GM23338 (cell line): ENCODE results near the gene SLC26A1. TPM values are rescaled to one million over a fixed set of nuclear protein-coding genes. Genes with fewer than 3 reads are reported as not detected.

ENCODE experiments used
- ATAC-seq: fragments of 200-7000 bp; cut with Tn5 transposase; 3 replicates; pipeline ENCODE4 v1.9.1; 2020
- DNase-seq: peaks from one replicate; pipeline ENCODE4 v3.0.0-alpha.2; 2015; ENCODE audit warnings: low spot score
- H2AFZ ChIP-seq: fragments of 200-600 bp; sonication (generic); 2 replicates; pipeline ENCODE4 v1.8.0; 2016; ENCODE audit warnings: antibody characterized with exemption, mild to moderate bottlenecking, moderate library complexity
- H3F3A ChIP-seq: fragments of 200-600 bp; sonication (generic); replicated peaks from 2 replicates; pipeline ENCODE4 v1.8.0; 2017; ENCODE audit warnings: antibody characterized with exemption, mixed run types, low read depth
- H3K27ac ChIP-seq: fragments of 200-600 bp; sonication (generic); 2 replicates; pipeline ENCODE4 v1.6.1; 2016; ENCODE audit warnings: low read depth
- H3K27me3 ChIP-seq: fragments of 200-600 bp; sonication (generic); 2 replicates; pipeline ENCODE4 v1.8.0; 2016; ENCODE audit warnings: mild to moderate bottlenecking, mixed run types, moderate library complexity; ENCODE audit not compliant: insufficient read depth
- H3K36me3 ChIP-seq: fragments of 200-600 bp; sonication (generic); 2 replicates; pipeline ENCODE4 v1.8.0; 2016; ENCODE audit warnings: mild to moderate bottlenecking; ENCODE audit not compliant: insufficient read depth
- H3K4me1 ChIP-seq: fragments of 200-600 bp; sonication (generic); 2 replicates; pipeline ENCODE4 v1.8.0; 2016; ENCODE audit warnings: mild to moderate bottlenecking, moderate library complexity; ENCODE audit not compliant: insufficient read depth
- H3K4me2 ChIP-seq: fragments of 200-600 bp; sonication (generic); 2 replicates; pipeline ENCODE4 v1.7.1; 2017; ENCODE audit warnings: mixed run types
- H3K4me3 ChIP-seq: fragments of 200-600 bp; sonication (generic); 2 replicates; pipeline ENCODE4 v1.6.1; 2016; ENCODE audit warnings: mixed run types
- H3K79me2 ChIP-seq: fragments of 200-600 bp; sonication (generic); replicated peaks from 2 replicates; pipeline ENCODE4 v1.8.0; 2017; ENCODE audit warnings: mild to moderate bottlenecking; ENCODE audit not compliant: insufficient read depth
- H3K9me2 ChIP-seq: fragments of 200-600 bp; sonication (generic); 2 replicates; pipeline ENCODE4 v1.8.0; 2017; ENCODE audit not compliant: insufficient read depth
- H4K20me1 ChIP-seq: fragments of 200-600 bp; sonication (generic); replicated peaks from 2 replicates; pipeline ENCODE4 v1.8.0; 2017; ENCODE audit warnings: mild to moderate bottlenecking; ENCODE audit not compliant: insufficient read depth
- H3K27ac Mint-ChIP-seq: 2 replicates; pipeline ENCODE4 v1.8.0; 2020; ENCODE audit warnings: inconsistent platforms, mild to moderate bottlenecking, moderate library complexity, mixed read lengths
- H3K27me3 Mint-ChIP-seq: 3 replicates; pipeline ENCODE4 v1.8.0; 2022; ENCODE audit warnings: low read depth, mild to moderate bottlenecking, moderate library complexity, mixed read lengths, inconsistent platforms; ENCODE audit not compliant: insufficient read depth, poor library complexity
- H3K36me3 Mint-ChIP-seq: 3 replicates; pipeline ENCODE4 v1.8.0; 2021; ENCODE audit warnings: low read depth, mild to moderate bottlenecking, inconsistent platforms, moderate library complexity, mixed read lengths
- H3K4me1 Mint-ChIP-seq: 3 replicates; pipeline ENCODE4 v1.8.0; 2020; ENCODE audit warnings: mild to moderate bottlenecking, inconsistent platforms, mixed read lengths
- H3K4me3 Mint-ChIP-seq: 3 replicates; pipeline ENCODE4 v1.8.0; 2021; ENCODE audit warnings: moderate library complexity, mild to moderate bottlenecking, inconsistent platforms, mixed read lengths
- H3K9me3 Mint-ChIP-seq: 3 replicates; pipeline ENCODE4 v1.8.0; 2020; ENCODE audit warnings: moderate library complexity, mild to moderate bottlenecking, inconsistent platforms, mixed read lengths
- EZH2 ChIP-seq: fragments of 200-600 bp; sonication (generic); IDR thresholded peaks from one replicate; pipeline ENCODE4 v1.8.0; 2017; ENCODE audit warnings: antibody characterized with exemption, mild to moderate bottlenecking, low read depth; ENCODE audit not compliant: unreplicated experiment
- JUNB ChIP-seq: IDR thresholded peaks from one replicate; pipeline ENCODE4 v1.6.1; 2016; ENCODE audit warnings: antibody characterized with exemption; ENCODE audit not compliant: unreplicated experiment
- NANOG ChIP-seq: IDR thresholded peaks from 2 replicates; pipeline ENCODE4 v1.6.1; 2016; ENCODE audit warnings: antibody characterized with exemption, borderline replicate concordance
- STAT1 ChIP-seq: IDR thresholded peaks from one replicate; pipeline ENCODE4 v1.6.1; 2016; ENCODE audit warnings: antibody characterized with exemption; ENCODE audit not compliant: unreplicated experiment
- ZNF114 ChIP-seq: fragments of 250-450 bp; sonication (Bioruptor Pico); IDR thresholded peaks from 2 replicates; pipeline ENCODE4 v1.5.0; 2020; ENCODE audit warnings: mild to moderate bottlenecking, moderate library complexity
- polyA plus RNA-seq: library from polyadenylated mRNA; unstranded; fragments of >200 nt; fragmentation: Nextera tagmentation; extraction: Ambion mirVana; gene quantifications from 2 replicates; pipeline ENCODE4 v1.2.1, GENCODE V29; 2016
- total RNA-seq: library from RNA; depleted of rRNA; stranded (reverse); fragments of >200 nt; shearing (Covaris generic); gene quantifications from 2 replicates; pipeline ENCODE4 v1.2.3, GENCODE V29; 2014
- TF ChIP-seq, protein P1 (sequence below): IDR thresholded peaks from one replicate; pipeline ENCODE4 v1.6.1; 2018; ENCODE audit warnings: antibody characterized with exemption; ENCODE audit not compliant: unreplicated experiment
- TF ChIP-seq, protein P2 (sequence below): fragments of 250-450 bp; sonication (Bioruptor Pico); IDR thresholded peaks from 2 replicates; pipeline ENCODE4 v1.5.0; 2020; ENCODE audit warnings: mild to moderate bottlenecking, moderate library complexity
- TF ChIP-seq, protein P3 (sequence below): IDR thresholded peaks from 2 replicates; pipeline ENCODE4 v1.6.1; 2016; ENCODE audit warnings: antibody characterized with exemption
- TF ChIP-seq, protein P4 (sequence below), 2 experiments: fragments of 200-600 bp in 1 of 2; sonication (generic) in 1 of 2; conservative IDR thresholded peaks; 2 replicates each; pipeline versions ENCODE4 v1.5.1 to v1.6.1; 2016 to 2017; ENCODE audit warnings: antibody characterized with exemption in 2 of 2, low read depth in 2 of 2, mild to moderate bottlenecking in 2 of 2, moderate library complexity in 1 of 2

SLC26A1 gene
- total and polyA plus RNA-seq, 2 experiments from 2014 or later: 0.10 to 0.27 TPM

DNA sequence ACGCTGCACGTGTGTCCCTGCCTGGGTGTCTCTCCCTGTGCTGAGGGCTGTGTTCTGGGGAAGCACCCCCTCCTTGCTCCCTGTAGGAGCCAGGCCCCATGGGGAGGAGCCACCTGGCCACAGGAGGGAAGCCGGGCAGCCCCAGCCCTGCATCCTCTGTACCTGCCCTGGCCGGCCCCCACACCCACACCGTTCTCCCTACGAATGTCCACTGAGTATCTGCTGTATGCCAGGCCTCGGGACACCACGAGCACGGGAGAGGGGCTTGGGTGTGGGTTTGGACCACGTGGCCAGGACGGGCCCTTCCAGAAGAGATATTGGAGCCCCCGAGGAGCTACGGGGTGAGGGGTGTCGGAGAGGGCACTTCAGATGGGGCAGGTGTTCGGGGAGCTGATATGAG is 24.5 kb upstream of the SLC26A1 start:
- TF ChIP-seq EZH2: no peak
- TF ChIP-seq JUNB: no peak
- TF ChIP-seq STAT1: no peak
- TF ChIP-seq, protein P1, sequence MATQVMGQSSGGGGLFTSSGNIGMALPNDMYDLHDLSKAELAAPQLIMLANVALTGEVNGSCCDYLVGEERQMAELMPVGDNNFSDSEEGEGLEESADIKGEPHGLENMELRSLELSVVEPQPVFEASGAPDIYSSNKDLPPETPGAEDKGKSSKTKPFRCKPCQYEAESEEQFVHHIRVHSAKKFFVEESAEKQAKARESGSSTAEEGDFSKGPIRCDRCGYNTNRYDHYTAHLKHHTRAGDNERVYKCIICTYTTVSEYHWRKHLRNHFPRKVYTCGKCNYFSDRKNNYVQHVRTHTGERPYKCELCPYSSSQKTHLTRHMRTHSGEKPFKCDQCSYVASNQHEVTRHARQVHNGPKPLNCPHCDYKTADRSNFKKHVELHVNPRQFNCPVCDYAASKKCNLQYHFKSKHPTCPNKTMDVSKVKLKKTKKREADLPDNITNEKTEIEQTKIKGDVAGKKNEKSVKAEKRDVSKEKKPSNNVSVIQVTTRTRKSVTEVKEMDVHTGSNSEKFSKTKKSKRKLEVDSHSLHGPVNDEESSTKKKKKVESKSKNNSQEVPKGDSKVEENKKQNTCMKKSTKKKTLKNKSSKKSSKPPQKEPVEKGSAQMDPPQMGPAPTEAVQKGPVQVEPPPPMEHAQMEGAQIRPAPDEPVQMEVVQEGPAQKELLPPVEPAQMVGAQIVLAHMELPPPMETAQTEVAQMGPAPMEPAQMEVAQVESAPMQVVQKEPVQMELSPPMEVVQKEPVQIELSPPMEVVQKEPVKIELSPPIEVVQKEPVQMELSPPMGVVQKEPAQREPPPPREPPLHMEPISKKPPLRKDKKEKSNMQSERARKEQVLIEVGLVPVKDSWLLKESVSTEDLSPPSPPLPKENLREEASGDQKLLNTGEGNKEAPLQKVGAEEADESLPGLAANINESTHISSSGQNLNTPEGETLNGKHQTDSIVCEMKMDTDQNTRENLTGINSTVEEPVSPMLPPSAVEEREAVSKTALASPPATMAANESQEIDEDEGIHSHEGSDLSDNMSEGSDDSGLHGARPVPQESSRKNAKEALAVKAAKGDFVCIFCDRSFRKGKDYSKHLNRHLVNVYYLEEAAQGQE: no peak
- TF ChIP-seq NANOG: no peak
- no peak for TF ChIP-seq ZNF114 (CRISPR knock-in tag)
- TF ChIP-seq, protein P2, sequence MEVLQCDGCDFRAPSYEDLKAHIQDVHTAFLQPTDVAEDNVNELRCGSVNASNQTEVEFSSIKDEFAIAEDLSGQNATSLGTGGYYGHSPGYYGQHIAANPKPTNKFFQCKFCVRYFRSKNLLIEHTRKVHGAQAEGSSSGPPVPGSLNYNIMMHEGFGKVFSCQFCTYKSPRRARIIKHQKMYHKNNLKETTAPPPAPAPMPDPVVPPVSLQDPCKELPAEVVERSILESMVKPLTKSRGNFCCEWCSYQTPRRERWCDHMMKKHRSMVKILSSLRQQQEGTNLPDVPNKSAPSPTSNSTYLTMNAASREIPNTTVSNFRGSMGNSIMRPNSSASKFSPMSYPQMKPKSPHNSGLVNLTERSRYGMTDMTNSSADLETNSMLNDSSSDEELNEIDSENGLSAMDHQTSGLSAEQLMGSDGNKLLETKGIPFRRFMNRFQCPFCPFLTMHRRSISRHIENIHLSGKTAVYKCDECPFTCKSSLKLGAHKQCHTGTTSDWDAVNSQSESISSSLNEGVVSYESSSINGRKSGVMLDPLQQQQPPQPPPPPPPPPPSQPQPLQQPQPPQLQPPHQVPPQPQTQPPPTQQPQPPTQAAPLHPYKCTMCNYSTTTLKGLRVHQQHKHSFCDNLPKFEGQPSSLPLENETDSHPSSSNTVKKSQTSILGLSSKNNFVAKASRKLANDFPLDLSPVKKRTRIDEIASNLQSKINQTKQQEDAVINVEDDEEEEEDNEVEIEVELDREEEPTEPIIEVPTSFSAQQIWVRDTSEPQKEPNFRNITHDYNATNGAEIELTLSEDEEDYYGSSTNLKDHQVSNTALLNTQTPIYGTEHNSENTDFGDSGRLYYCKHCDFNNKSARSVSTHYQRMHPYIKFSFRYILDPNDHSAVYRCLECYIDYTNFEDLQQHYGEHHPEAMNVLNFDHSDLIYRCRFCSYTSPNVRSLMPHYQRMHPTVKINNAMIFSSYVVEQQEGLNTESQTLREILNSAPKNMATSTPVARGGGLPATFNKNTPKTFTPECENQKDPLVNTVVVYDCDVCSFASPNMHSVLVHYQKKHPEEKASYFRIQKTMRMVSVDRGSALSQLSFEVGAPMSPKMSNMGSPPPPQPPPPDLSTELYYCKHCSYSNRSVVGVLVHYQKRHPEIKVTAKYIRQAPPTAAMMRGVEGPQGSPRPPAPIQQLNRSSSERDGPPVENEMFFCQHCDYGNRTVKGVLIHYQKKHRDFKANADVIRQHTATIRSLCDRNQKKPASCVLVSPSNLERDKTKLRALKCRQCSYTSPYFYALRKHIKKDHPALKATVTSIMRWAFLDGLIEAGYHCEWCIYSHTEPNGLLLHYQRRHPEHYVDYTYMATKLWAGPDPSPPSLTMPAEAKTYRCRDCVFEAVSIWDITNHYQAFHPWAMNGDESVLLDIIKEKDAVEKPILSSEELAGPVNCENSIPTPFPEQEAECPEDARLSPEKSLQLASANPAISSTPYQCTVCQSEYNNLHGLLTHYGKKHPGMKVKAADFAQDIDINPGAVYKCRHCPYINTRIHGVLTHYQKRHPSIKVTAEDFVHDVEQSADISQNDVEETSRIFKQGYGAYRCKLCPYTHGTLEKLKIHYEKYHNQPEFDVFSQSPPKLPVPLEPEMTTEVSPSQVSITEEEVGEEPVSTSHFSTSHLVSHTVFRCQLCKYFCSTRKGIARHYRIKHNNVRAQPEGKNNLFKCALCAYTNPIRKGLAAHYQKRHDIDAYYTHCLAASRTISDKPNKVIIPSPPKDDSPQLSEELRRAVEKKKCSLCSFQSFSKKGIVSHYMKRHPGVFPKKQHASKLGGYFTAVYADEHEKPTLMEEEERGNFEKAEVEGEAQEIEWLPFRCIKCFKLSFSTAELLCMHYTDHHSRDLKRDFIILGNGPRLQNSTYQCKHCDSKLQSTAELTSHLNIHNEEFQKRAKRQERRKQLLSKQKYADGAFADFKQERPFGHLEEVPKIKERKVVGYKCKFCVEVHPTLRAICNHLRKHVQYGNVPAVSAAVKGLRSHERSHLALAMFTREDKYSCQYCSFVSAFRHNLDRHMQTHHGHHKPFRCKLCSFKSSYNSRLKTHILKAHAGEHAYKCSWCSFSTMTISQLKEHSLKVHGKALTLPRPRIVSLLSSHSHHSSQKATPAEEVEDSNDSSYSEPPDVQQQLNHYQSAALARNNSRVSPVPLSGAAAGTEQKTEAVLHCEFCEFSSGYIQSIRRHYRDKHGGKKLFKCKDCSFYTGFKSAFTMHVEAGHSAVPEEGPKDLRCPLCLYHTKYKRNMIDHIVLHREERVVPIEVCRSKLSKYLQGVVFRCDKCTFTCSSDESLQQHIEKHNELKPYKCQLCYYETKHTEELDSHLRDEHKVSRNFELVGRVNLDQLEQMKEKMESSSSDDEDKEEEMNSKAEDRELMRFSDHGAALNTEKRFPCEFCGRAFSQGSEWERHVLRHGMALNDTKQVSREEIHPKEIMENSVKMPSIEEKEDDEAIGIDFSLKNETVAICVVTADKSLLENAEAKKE (CRISPR knock-in tag): no peak
- TF ChIP-seq, protein P3, sequence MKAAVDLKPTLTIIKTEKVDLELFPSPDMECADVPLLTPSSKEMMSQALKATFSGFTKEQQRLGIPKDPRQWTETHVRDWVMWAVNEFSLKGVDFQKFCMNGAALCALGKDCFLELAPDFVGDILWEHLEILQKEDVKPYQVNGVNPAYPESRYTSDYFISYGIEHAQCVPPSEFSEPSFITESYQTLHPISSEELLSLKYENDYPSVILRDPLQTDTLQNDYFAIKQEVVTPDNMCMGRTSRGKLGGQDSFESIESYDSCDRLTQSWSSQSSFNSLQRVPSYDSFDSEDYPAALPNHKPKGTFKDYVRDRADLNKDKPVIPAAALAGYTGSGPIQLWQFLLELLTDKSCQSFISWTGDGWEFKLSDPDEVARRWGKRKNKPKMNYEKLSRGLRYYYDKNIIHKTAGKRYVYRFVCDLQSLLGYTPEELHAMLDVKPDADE: no peak
- TF ChIP-seq, protein P4, sequence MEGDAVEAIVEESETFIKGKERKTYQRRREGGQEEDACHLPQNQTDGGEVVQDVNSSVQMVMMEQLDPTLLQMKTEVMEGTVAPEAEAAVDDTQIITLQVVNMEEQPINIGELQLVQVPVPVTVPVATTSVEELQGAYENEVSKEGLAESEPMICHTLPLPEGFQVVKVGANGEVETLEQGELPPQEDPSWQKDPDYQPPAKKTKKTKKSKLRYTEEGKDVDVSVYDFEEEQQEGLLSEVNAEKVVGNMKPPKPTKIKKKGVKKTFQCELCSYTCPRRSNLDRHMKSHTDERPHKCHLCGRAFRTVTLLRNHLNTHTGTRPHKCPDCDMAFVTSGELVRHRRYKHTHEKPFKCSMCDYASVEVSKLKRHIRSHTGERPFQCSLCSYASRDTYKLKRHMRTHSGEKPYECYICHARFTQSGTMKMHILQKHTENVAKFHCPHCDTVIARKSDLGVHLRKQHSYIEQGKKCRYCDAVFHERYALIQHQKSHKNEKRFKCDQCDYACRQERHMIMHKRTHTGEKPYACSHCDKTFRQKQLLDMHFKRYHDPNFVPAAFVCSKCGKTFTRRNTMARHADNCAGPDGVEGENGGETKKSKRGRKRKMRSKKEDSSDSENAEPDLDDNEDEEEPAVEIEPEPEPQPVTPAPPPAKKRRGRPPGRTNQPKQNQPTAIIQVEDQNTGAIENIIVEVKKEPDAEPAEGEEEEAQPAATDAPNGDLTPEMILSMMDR (conservative IDR thresholded peaks at IDR 0.05; ENCODE audit: low read depth in 2 of 2): no peak
- ATAC-seq (no peak), DNase-seq (no peak)
- peaks cover 3% of the 10 kb centered on the region for H3K27me3 Mint-ChIP-seq
- no peak overlapping the region for H3K4me3 Mint-ChIP-seq
- H3K79me2 ChIP-seq: 0 out of 2 replicates have a peak, but pooled peaks cover 3% of the 10 kb centered on the region
- no peaks in the 10 kb centered on the region for H3K27me3 ChIP-seq
- H3K4me1 ChIP-seq: no peaks in the 10 kb centered on the region
- H2AFZ ChIP-seq: no peak overlapping the region
- H3K4me1 Mint-ChIP-seq: no peaks in the 10 kb centered on the region; the same call in 1 of the 3 replicates
- H3K27ac ChIP-seq: no peak overlapping the region
- H3K4me2 ChIP-seq: no peak overlapping the region
- H3K36me3 Mint-ChIP-seq: no peaks in the 10 kb centered on the region; the same call in 2 of the 3 replicates
- no peak overlapping the region for H3K4me3 ChIP-seq
- H3K36me3 ChIP-seq: no peaks in the 10 kb centered on the region
- no peaks in the 10 kb centered on the region for H3F3A ChIP-seq
- H3K9me3 Mint-ChIP-seq: no peaks in the 10 kb centered on the region
- no peaks in the 10 kb centered on the region for H3K9me2 ChIP-seq
- H3K27ac Mint-ChIP-seq: no peak overlapping the region
- H4K20me1 ChIP-seq: peaks cover 6% of the 10 kb centered on the region; the same call in 1 of the 2 replicates
